GM12892 (cell line): Measurements from ENCODE around the gene TEAD3.

Source experiments
- POLR2A ChIP-seq: IDR thresholded peaks from 2 replicates; pipeline ENCODE4 v1.6.1; 2011; ENCODE audit warnings: low read depth, low read length, control low read depth
- POLR2AphosphoS5 ChIP-seq: IDR thresholded peaks from 2 replicates; pipeline ENCODE4 v1.6.1; 2011; ENCODE audit warnings: low read depth, low read length, control low read depth

DNA sequence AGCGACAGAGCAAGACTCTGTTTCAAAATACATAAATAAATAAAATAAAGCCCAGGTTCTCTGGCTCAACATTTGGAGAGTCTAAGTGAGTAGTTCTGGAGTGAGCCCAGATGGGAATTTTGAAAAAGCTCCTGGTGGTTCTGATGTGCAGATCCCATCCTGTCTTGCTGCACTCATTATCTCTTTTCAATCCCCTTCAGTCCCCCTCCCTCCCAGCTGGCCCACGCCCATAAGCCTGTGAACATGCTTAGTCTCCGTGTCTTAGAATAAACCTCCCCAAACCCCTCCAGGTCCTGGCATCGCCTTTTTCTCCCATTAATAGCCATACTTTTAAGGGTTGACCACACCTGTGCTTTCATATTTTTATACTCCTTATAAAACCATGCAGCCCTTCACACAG, 35.2 kb upstream of the TEAD3 start:
- no peak for TF ChIP-seq POLR2AphosphoS5
- no peak for TF ChIP-seq POLR2A
